ENCODE data around the gene SSBP4. TPM values are rescaled to one million over a fixed set of nuclear protein-coding genes. Genes with fewer than 3 reads are reported as not detected.

Gene SSBP4
- total RNA-seq, 2 donors from 2014 or later, result 71.5 to 120 TPM

DNA sequence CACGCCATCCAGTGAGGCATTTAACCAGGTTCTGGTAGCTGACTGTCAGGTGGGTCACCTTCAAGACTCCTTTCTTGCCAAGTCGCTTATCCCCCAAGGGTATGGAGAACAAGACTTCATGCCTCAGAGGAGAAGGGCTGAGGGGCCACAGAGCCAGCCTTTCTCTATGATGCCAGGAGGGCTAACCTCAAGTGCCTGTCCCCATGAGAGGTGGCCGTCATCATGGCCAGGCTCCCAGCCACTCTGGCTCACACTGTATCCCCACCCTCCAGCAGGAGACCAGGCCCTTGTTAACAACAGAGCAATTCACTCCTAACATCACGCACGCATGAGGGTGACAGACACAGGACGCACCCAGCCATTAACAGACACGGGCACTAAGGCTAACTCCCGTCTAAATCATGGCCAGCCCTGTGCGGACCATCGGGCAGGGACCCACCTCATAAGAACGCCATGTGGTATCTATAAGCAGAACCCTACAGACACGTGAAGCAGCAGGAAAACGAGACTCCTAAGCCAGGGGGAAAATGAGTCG is 57.4 kb downstream of the SSBP4 start:
- Histone ChIP-seq H3K27me3 (replicated peaks; ENCODE audit: insufficient read depth) (no peaks in the 10 kb centered on the region), H3K36me3 (no peaks in the 10 kb centered on the region), H3K27ac (no peak overlapping the region), H3K9me3 (no peaks in the 10 kb centered on the region), H3K4me1 (replicated peaks) (no peaks in the 10 kb centered on the region), H3K4me3 (no peak overlapping the region)
- DNase-seq (ENCODE audit: low spot score), result no peak
- 94% methylated on average over 14 of the region's 14 CpGs for WGBS
- no peak for TF ChIP-seq POLR2AphosphoS5 (IDR thresholded peaks at IDR 0.05)
- TF ChIP-seq POLR2A (IDR thresholded peaks at IDR 0.05), result no peak
- no peak for TF ChIP-seq CTCF (IDR thresholded peaks at IDR 0.05)
- intact Hi-C loops (cut with DNase I), result no loop called here

DNA sequence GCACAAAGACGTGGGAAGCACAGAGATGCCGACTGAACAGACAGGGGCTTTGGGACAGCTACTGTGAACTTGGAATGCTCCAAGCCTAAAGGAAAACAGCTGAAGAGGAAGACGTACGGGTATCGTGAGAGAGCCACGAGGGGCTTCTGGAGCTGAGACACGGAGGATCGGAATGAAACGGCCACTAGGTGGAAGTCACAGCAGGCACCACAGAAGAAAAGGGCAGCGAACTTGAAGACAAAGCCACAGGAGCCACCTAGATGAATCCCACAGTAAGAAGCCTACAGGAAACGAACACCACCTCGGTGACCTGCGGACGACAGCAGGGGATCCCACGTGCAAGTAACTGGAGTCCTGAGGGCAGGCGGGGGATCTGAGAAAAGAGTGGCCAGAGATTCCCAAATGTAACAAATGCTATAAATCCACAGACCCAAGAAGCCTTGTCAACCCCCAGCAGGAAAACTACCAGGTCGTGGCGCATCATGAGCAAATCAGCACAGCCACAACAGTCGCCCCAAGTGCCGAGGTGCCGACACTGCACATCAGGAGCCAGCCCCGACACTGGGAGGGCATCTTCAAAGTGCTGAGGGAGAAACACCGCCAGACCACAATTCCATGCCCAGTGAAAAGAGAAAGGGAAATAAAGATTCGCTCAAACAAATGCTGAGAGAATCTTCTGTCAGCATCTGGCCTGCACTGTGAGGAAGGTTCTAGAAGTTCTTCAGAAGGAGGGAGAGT is 58.0 kb downstream of the SSBP4 start:
- Histone ChIP-seq H3K27me3 (replicated peaks; ENCODE audit: insufficient read depth) (no peaks in the 10 kb centered on the region), H3K9me3 (no peaks in the 10 kb centered on the region), H3K36me3 (no peaks in the 10 kb centered on the region), H3K4me1 (replicated peaks) (no peaks in the 10 kb centered on the region), H3K4me3 (no peak overlapping the region), H3K27ac (no peak overlapping the region)
- no peak for TF ChIP-seq POLR2A (IDR thresholded peaks at IDR 0.05)
- no peak for TF ChIP-seq CTCF (IDR thresholded peaks at IDR 0.05)
- no peak for TF ChIP-seq POLR2AphosphoS5 (IDR thresholded peaks at IDR 0.05)
- DNase-seq (ENCODE audit: low spot score), result no peak
- intact Hi-C loops (cut with DNase I), result no loop called here
- WGBS, result 88% methylated on average over 24 of the region's 24 CpGs

DNA sequence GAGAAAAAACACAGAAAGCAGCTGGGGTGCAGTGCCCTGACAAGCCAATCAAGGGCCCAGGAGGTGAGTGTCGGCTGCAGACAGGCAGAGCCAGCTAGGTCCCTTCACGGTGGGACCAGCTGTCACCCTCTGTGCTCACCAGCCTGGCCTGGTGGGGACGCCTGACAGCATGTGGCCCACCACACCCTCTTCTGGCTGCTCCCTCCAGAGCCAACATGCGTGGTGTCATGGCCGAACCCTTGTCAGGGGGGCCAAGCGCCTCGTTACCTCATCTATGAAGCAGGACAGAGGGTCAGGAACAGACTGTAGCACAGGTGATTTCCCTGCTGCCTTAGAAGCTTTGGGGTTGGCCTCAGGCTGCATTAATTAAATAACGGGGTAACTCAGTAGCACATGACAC is 58.8 kb downstream of the SSBP4 start:
- Histone ChIP-seq H3K27ac (peak overlapping the region in 1 of 2 donors; percentile 57), H3K4me1 (replicated peaks) (no peaks in the 10 kb centered on the region), H3K27me3 (replicated peaks; ENCODE audit: insufficient read depth) (no peaks in the 10 kb centered on the region), H3K9me3 (no peaks in the 10 kb centered on the region), H3K36me3 (no peaks in the 10 kb centered on the region), H3K4me3 (no peak overlapping the region)
- DNase-seq (ENCODE audit: low spot score), result no peak
- TF ChIP-seq POLR2AphosphoS5 (IDR thresholded peaks at IDR 0.05) (no peak), CTCF (IDR thresholded peaks at IDR 0.05) (no peak), POLR2A (IDR thresholded peaks at IDR 0.05) (no peak)
- intact Hi-C loops (cut with DNase I), result no loop called here
- WGBS, result 82% methylated on average over 8 of the region's 8 CpGs

DNA sequence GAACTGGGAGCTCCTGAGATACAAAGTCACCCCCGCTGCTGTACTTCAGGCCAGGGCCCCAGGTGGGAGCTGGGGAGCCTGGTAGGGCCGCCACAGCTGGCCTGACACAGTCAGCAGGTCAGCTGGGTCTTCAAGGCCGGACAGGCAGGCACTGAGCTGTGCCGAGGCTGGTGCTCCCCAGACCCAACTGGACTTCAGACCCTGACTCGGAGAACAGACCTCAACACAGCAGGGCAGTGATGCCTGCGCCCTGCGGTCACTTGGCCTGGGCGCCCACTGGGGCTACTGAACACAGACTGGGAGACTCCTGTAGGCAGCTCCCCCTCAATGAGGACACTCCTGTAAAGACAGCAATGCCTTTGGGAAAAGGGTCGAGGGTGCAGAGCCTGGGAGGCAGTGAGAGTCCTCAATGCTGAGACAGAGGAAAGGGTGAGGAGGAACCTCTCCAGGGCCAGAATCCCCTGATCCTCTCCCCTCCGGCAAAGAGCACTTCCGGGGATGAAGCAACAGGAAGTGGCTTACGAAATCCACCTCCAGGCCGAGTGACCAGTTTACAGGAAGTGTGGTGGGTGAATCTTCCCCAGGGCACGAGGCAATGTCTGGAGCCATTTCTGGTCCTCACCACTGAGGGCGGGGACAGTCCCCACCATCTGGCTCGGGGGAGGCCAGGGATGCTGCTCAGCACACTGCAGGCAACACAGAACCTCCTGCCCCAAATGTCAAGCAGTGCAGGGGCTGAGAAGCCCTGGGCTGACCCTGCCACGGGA is 59.5 kb downstream of the SSBP4 start:
- peak; percentile 41 for TF ChIP-seq POLR2AphosphoS5 (IDR thresholded peaks at IDR 0.05)
- no peak for TF ChIP-seq CTCF (IDR thresholded peaks at IDR 0.05)
- TF ChIP-seq POLR2A (IDR thresholded peaks at IDR 0.05), result no peak
- no peaks in the 10 kb centered on the region for H3K9me3 ChIP-seq
- H3K27me3 ChIP-seq (replicated peaks; ENCODE audit: insufficient read depth), result no peaks in the 10 kb centered on the region
- H3K27ac ChIP-seq, result peak overlapping the region in 1 of 2 donors; percentile 57
- no peaks in the 10 kb centered on the region for H3K4me1 ChIP-seq (replicated peaks)
- H3K36me3 ChIP-seq, result no peaks in the 10 kb centered on the region
- no peak overlapping the region for H3K4me3 ChIP-seq
- WGBS, result 73% methylated on average over 17 of the region's 17 CpGs
- intact Hi-C loops (cut with DNase I), result no loop called here
- DNase-seq (ENCODE audit: low spot score), result no peak
